Gastroesophageal sphincter (tissue), 3 donors: ENCODE results near the gene DNLZ.

Experiments used
- CTCF ChIP-seq, 4 experiments: fragments of 200-600 bp in 2 of 4; fragments of 450-650 bp in 2 of 4; sonication (generic) in 1 of 4; IDR thresholded peaks; one replicate each; pipeline ENCODE4 v1.5.1; 2017 to 2019; ENCODE audit warnings: antibody characterized with exemption in 4 of 4, mild to moderate bottlenecking in 2 of 4, moderate library complexity in 2 of 4
- EP300 ChIP-seq: sonication (generic); formaldehyde crosslinking; IDR thresholded peaks from one replicate; pipeline ENCODE4 v1.6.1; 2017; ENCODE audit warnings: antibody characterized with exemption, mild to moderate bottlenecking
- POLR2AphosphoS5 ChIP-seq: sonication (generic); formaldehyde crosslinking; IDR thresholded peaks from one replicate; pipeline ENCODE4 v1.6.1; 2017; ENCODE audit warnings: antibody characterized with exemption

- TF ChIP-seq POLR2AphosphoS5 (no peak), CTCF (IDR thresholded peaks at IDR 0.05) (no peak), EP300 (no peak)
These were observed 50.2 kb downstream of the DNLZ start for GRCh38 chr9:136313111-136314055.
